SK-N-MC (cell line): ENCODE measurements around the gene RHEBL1.

Experiments used
- DNase-seq: peaks from one replicate; pipeline ENCODE4 v3.0.0-alpha.2; 2011; ENCODE audit warnings: low read depth, low spot score
- H3K27ac ChIP-seq: fragments of 200-600 bp; sonication (generic); 2 replicates; pipeline ENCODE4 v1.5.1; 2016; ENCODE audit warnings: mixed run types
- H3K36me3 ChIP-seq: fragments of 200-600 bp; sonication (generic); 2 replicates; pipeline ENCODE4 v1.6.1; 2017; ENCODE audit warnings: antibody characterized with exemption, low read length, mixed read lengths; ENCODE audit not compliant: insufficient read depth
- H3K4me3 ChIP-seq: fragments of 200-600 bp; sonication (generic); 2 replicates; pipeline ENCODE4 v1.5.1; 2016
- H3K9ac ChIP-seq: fragments of 200-600 bp; sonication (generic); 2 replicates; pipeline ENCODE4 v1.8.0; 2017; ENCODE audit warnings: mixed run types, mixed read lengths; ENCODE audit not compliant: insufficient read length
- H3K9me3 ChIP-seq: fragments of 200-600 bp; sonication (generic); 2 replicates; pipeline ENCODE4 v1.6.1; 2017; ENCODE audit warnings: low read depth, mild to moderate bottlenecking, antibody characterized with exemption, low read length, moderate library complexity, mixed read lengths
- EZH2 ChIP-seq: fragments of 200-600 bp; sonication (generic); IDR thresholded peaks from one replicate; pipeline ENCODE4 v1.6.1; 2017; ENCODE audit warnings: antibody characterized with exemption
- FOXP2 ChIP-seq: optimal IDR thresholded peaks from 2 replicates; pipeline ENCODE3; 2011; ENCODE audit warnings: mild to moderate bottlenecking, moderate library complexity; ENCODE audit not compliant: insufficient read depth; ENCODE audit errors: extremely low read length, control extremely low read depth
- POLR2AphosphoS5 ChIP-seq: IDR thresholded peaks from 2 replicates; pipeline ENCODE4 v1.6.1; 2012; ENCODE audit warnings: mild to moderate bottlenecking, low read depth, low read length, borderline replicate concordance

RHEBL1 gene, protein sequence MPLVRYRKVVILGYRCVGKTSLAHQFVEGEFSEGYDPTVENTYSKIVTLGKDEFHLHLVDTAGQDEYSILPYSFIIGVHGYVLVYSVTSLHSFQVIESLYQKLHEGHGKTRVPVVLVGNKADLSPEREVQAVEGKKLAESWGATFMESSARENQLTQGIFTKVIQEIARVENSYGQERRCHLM

DNA sequence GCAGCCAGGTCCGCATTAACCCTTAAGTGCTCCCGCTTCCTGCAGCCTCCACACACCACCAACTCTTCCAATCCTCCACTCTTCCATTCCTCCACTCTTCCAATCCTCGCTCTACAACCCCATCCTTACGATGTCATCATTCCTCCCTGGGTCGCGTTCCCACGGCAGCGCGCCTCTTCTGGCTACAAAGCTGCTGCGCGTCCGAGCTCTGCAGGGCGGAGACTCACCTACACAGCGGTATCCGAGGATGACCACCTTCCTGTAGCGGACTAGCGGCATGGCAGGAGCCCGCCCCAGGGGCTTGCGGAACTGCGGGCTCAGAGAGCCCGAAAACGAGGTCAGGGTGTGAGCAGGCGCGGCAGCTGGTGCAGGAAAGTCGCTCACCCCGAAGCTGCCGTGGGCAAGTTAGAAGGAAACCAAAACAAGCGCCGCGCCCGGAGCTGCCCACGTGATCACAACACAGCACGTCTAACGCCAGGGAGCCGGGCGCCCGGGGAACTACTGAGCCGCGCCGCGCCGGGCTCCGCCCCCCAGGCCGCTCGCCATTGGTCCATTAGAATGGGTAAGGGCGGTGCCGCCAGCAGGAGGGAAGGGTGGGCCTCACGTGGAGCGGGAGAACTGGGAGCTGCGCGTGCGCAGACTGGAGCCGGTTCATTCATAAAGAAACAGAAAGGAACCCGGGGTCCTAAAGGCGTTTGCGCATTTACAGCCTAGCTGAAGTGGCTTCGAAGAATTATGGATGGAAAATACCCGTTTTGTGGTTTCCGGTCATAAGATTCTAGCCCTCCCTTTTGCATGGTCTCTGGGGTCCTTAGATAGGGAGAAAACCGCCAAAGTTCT lies at the start of gene RHEBL1:
Gene RHEBL1, minus strand, starts transcription at position 473 of the 840 bp plus-strand sequence. Its CDS starts 194 bp downstream, at position 279.
- H3K36me3 ChIP-seq: no peaks in the 10 kb centered on the region
- TF ChIP-seq FOXP2 (no peak), EZH2 (no peak), POLR2AphosphoS5 (peak; percentile 33; the same call in 1 of the 2 replicates)
- DNase-seq: peak; percentile 90
- peak within 1 kb of the TSS; percentile 97 for H3K4me3 ChIP-seq
- no peaks in the 10 kb centered on the region for H3K9me3 ChIP-seq
- 0 out of 2 replicates have a peak within 1 kb of the TSS, but pooled peaks have one; percentile 36 for H3K27ac ChIP-seq
- peak within 1 kb of the TSS; percentile 72 for H3K9ac ChIP-seq

DNA sequence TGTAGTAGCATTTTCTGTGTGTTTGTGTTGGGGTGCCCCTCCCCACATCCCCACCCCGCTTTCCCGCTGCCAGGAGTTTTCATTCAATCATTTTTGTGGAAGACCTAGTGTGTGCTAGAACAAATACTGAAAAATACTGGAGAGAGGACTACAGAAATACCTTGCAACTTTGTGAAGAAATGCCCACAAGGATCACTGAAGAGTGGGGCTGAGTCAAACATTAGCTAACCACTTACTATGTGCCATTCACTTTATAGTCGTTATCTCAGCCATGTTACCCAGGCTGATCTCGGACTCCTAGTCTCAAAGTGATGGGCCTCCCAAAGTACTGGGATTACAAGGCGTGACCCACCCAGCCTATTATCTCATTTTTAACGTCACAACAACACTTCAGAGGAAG lies 41.4 kb upstream of the RHEBL1 start:
- Histone ChIP-seq H3K9ac (peak overlapping the region; percentile 43), H3K27ac (peak overlapping the region; percentile 3; the same call in 1 of the 2 replicates), H3K9me3 (no peaks in the 10 kb centered on the region), H3K4me3 (peak overlapping the region; percentile 99), H3K36me3 (no peaks in the 10 kb centered on the region; the same call in 1 of the 2 replicates)
- DNase-seq: no peak
- no peak for TF ChIP-seq POLR2AphosphoS5

DNA sequence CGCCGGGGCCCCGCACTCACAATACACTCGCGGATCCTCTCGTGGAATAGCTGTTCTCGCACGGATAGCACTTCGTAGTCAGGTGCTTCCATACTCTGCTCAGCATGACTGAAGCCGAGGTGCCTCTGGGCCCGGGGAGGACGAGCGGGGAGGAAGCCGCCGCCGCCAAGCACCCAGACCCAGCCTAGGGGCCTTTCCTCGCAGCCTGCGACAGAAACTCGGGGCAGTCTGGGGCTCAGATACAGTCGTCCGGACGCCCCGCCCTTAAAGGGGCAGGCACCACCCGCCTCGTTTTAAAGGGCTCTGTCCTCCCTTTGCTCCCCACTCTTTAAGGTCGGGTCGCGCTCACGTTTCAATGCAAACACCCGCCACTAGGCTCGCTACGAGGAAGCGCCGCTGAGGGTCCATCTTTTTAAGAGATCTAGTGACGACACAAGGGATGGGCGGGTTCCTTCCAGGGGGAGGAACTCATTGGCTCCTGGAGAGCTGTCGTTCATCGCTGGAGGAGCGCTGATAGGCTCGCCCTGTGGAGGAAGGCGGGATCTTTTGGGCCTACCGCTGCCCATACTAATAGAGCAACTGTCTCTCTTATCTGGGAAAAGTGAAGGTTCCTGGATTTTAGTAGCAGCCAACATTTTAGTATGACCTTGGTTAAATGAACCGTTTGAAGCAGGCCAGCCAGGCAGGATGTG lies 40.8 kb upstream of the RHEBL1 start, which contains the start of gene LMBR1L:
Gene LMBR1L, minus strand, starts transcription at position 384 of the 692 bp plus-strand sequence. Its CDS starts 292 bp downstream, at position 92.
- peak within 1 kb of the TSS; percentile 99 for H3K4me3 ChIP-seq
- TF ChIP-seq EZH2 (no peak), POLR2AphosphoS5 (peak; percentile 93)
- H3K9ac ChIP-seq: peak within 1 kb of the TSS; percentile 97
- DNase-seq: peak; percentile 92
- H3K36me3 ChIP-seq: peaks cover 3% of the 10 kb centered on the region; the same call in 1 of the 2 replicates
- H3K9me3 ChIP-seq: no peaks in the 10 kb centered on the region
- H3K27ac ChIP-seq: peak within 1 kb of the TSS; percentile 42; the same call in 1 of the 2 replicates

DNA sequence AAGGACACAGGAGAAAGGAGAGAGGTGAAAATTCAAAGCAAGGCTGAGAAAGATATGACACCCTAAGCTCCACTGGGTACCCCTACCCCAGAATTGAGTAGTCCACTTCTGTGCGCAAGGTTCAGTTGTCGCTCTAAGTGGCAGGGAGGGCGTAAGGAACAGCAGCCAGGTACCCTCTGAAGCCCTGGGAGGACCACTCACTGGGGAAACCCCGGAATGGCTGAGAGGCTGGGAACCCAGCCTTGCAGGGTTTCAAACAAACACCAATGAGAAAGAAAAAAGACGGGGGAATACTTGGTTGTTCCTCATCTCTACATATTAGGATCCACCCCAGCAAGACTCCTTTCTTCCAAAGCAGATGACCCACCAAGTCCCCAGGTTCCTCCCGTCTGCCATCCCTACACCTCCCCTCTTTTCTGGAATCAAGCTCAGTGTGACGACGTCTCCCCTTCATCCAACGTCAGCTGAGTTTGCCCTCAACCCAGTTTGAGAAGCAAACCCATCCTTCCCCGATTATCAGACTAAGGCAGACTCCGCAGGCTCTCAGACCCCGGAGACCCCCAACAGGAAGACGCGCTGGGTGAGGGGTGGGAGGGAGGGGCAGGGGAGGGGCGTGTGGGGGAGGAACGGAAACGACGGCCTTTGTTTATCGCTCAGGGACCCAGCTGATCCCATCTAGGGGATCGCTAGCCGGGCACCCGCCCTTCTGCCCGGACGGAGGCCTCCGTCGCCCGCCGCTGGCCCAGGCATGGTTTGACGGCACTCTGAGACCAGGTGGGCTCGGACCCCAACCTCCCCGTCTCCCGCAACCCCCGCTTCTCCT lies 40.1 kb upstream of the RHEBL1 start:
- H3K27ac ChIP-seq: peak overlapping the region; percentile 42; the same call in 1 of the 2 replicates
- DNase-seq: no peak
- no peaks in the 10 kb centered on the region for H3K9me3 ChIP-seq
- H3K4me3 ChIP-seq: peak overlapping the region; percentile 99
- H3K9ac ChIP-seq: peak overlapping the region; percentile 97
- TF ChIP-seq FOXP2 (no peak), POLR2AphosphoS5 (no peak), EZH2 (no peak)
- peaks cover 6% of the 10 kb centered on the region; the same call in 1 of the 2 replicates for H3K36me3 ChIP-seq

DNA sequence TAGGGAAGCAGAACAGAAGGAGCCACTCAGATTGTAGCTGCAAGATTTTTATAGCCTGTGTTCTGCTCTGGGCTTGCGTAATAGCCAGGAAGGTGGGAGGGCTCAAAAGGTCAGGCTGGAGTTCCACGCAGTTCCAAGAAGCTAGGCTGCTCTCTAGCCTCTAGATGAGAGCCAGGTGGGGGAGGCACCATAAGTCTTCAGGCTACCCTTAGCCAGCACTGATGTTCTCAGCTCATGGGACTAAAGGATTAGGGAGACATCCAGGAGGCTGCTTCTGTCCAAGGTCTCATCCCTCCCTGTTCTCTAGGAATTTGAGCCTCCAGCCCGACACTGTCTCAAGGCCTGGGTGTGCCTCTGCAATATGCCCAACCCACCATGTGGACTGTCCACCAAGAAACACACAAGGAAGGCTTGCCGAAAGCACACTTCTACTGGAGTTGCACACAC lies 39.2 kb upstream of the RHEBL1 start:
- Histone ChIP-seq H3K36me3 (peaks cover 9% of the 10 kb centered on the region; the same call in 1 of the 2 replicates), H3K9ac (no peak overlapping the region), H3K9me3 (no peaks in the 10 kb centered on the region), H3K4me3 (peak overlapping the region; percentile 99), H3K27ac (no peak overlapping the region)
- TF ChIP-seq FOXP2 (no peak), EZH2 (no peak), POLR2AphosphoS5 (no peak)
- DNase-seq: no peak

DNA sequence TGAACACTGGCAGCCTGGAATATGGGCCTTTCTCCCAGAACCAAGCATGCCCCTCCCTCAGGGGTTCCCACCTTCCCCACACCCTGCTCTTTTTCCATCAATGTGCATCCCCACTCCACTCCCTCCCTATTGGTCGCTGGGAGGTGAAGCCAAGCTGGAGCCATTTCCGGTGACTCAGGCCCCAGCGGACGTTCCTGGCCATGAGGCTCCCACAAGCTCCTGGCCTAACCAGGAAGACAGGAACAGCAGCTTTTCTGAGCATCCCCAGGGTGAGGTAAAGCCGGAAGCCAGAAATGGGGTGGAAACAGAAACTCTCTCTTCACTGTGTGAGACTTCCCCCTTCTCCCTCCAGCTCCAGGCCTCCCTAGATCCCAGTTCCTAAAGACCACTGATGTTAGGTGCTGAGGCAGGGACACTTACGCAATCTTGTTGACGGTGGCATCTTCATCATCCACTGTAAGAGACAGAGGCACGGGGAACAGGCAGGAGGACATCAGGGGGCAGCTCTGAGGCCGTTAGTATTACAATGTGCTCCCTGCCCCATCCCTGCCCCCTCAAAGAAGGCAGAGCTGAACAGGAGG lies 35.8 kb upstream of the RHEBL1 start:
- Histone ChIP-seq H3K9me3 (no peaks in the 10 kb centered on the region), H3K4me3 (no peak overlapping the region), H3K9ac (no peak overlapping the region), H3K27ac (no peak overlapping the region), H3K36me3 (peaks cover 31% of the 10 kb centered on the region; the same call in 1 of the 2 replicates)
- DNase-seq: no peak
- no peak for TF ChIP-seq FOXP2
- no peak for TF ChIP-seq POLR2AphosphoS5
- no peak for TF ChIP-seq EZH2

DNA sequence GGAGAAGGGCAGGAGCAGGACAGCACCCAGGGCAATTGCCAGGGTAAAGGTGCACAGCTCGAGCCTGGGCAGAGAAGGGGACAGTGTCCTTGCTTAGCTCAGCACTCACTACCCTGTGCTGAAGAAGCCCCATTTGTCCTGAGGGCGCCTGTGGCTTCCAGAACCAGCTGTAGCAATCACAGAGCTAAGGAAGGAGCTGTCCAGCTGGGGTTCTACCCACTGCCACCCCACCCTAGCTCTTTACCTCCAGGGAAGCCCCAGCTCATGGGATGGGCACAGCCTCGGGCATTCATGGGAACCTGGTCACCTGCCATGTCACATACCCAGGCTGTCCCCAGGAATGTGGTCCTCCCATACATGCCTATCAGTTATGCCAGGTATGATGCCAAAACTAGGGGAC lies 35.0 kb upstream of the RHEBL1 start:
- Histone ChIP-seq H3K36me3 (peaks cover 37% of the 10 kb centered on the region; the same call in 1 of the 2 replicates), H3K9ac (no peak overlapping the region), H3K27ac (no peak overlapping the region), H3K4me3 (no peak overlapping the region), H3K9me3 (no peaks in the 10 kb centered on the region)
- no peak for DNase-seq
- TF ChIP-seq POLR2AphosphoS5 (no peak), FOXP2 (no peak), EZH2 (no peak)
